ENCODE measurements around the gene PNMA8C. TPM values are rescaled to one million over a fixed set of nuclear protein-coding genes. Genes with fewer than 3 reads are reported as not detected.
"Not testable (repeated sequence)": the region's sequence is repeated elsewhere in the genome, so short reads cannot be mapped to it uniquely, and the experiment has no call there.

PNMA8C gene
- polyA plus RNA-seq, 5 donors, result 0.21 to 1.3 (median 0.72) TPM

DNA sequence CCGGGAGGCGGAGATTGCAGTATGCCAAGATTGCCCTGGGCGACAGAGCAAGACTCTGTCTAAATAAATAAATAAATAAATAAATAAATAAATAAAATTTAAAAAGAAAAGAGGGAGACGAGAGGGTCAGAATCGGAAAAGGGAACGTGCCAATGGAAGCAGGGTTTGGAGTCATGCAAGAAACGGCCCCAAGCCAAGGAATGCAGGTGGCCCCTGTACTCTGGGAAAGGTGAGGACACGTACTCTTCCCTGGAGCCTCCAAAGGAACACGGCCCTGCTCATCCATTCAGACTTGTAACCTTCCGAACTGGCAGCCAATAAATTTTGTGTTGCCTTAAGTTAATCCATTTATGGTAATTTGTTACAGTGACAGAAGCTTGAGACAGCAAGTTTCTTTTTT is 19.9 kb upstream of the PNMA8C start:
- no peak for DNase-seq

DNA sequence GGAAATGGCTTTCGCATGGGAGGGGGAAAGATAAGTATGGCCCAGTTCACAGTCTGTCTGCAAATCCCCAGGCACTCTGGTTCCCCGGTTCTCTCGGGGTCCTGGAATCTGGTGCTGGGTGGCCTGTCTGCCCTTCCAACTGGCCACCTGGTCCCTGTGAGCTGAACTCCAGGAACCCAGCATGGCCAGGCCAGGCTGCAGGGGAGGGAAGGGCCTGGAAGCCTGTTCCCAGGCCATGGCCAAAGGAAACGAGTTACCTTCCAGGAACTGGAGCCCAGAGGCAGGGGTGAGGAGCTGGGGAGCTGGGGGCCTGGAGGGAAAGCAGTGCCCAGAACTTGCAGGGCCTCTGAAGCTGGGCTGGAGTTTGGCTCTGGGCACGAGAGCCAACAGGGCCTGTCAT is 19.1 kb upstream of the PNMA8C start:
- DNase-seq, result no peak

- no peak for DNase-seq
Measured at GRCh38 chr19:46447006-46447405, 18.3 kb upstream of the PNMA8C start.

- DNase-seq, result no peak
Measured at GRCh38 chr19:46446021-46446420, 17.3 kb upstream of the PNMA8C start.

- no peak for DNase-seq
Measured at GRCh38 chr19:46442808-46443450, 14.2 kb upstream of the PNMA8C start.

DNA sequence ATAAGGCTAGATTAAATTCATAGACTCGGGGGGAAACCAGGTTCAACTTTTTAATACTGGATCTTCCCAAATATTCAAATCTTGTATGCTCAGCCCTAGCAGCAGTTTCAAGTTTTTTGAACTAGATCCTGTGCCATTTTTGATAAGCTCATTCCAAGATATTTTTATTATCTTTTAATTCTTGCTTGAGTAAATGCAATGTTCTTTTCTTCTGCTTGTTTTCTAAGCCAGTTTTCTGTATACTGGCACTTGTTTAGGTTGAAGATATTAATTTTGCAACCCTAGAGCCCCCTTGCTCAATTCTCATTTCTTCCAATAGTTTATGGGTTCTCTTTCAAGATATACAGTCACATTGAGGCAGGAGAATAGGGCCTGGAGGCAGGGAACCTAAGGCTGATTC is 13.1 kb upstream of the PNMA8C start:
- DNase-seq, result peak; percentile 71 to 85

DNA sequence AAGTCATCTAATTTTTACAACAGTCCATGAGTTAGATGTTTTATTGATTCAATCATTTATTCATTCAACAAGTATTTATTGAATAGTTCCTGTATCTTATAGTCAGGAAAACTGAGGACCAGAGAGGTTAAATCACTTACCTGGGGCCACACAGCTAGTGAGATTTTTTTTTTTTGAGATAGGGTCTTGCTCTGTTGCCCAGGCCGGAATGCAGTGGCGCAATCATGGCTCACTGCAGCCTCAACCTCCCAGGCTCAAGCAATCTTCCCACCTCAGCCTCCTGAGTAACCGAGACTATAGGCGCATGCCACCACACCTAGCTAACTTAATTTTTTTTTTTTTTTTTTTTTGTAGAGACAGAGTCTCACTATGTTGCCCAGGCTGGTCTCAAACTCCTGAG is 7.0 kb upstream of the PNMA8C start:
- DNase-seq, result not testable (repeated sequence)

DNA sequence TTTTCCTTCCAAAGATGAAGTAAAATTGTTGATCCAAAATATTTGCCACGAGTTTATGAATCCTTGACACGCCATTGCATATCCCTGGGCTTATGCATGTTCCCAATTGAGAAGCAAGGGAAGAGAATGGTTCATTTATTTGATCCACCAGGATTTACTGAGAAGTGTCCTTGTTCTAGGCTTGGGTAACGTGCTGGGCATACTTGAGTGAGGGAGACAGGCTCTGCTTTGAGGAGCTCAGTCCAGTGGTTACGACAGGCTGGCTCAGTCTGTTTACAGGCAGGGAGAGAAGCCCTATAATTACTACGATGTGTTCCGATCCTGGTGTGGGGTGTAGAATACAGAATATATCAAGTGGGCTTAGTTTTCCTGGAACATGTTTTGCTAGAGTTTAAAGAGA is 6.3 kb upstream of the PNMA8C start:
- no peak for DNase-seq

DNA sequence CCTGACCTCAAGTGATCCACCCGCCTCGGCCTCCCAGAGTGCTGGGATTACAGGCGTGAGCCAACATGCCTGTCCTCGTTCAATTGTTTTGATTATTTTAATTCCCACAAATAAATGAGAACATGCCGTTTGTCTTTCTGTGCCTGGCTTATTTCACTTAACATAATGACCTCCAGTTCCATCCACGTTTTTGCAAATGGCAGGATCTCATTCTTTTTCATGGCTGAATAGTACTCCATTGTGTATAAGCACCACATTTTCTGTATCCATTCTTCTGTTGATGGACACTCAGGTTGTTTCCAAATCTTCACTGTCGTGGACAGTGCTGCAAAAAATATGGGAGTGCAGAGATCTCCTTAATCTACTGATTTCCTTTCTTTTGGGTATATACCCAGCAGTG is 4.7 kb upstream of the PNMA8C start:
- DNase-seq, result not testable (repeated sequence)

- DNase-seq, result no peak
Measured at GRCh38 chr19:46431824-46432223, 3.1 kb upstream of the PNMA8C start.

- no peak for DNase-seq
Measured at GRCh38 chr19:46429999-46430398, 1.3 kb upstream of the PNMA8C start.

DNA sequence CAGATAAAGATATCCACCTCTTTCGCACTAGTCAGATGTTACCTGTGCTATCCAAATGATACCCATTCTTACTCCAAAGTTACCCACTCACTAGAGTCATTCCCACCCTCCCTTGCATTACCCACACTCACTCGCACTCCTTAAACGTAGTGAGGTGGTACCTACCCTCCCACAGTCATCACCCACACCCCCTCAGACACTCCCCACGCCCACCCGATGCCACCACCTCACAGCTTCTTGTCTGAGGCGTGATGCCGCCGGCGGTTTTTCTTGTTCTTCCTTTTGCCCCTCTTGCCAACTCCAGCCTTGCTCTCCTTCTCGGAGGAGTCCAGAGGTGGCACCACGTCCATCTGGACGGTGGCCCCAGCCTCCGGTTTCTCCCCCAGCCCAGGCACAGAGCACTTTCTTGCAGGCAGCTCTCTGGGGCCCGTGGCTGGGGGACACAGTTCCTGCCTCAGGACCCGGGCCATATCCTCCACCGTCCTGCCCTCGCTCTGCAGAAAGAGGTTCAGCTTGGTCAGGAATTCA is 1.2 kb downstream of the PNMA8C start:
- DNase-seq, result no peak

GRCh38 chr19:46426506-46427162 is 2.1 kb downstream of the PNMA8C start:
- peak; percentile 79 to 89 for DNase-seq

GRCh38 chr19:46426035-46426505 is 2.7 kb downstream of the PNMA8C start:
- peak in 1 of 2 donors; percentile 68 for DNase-seq

DNA sequence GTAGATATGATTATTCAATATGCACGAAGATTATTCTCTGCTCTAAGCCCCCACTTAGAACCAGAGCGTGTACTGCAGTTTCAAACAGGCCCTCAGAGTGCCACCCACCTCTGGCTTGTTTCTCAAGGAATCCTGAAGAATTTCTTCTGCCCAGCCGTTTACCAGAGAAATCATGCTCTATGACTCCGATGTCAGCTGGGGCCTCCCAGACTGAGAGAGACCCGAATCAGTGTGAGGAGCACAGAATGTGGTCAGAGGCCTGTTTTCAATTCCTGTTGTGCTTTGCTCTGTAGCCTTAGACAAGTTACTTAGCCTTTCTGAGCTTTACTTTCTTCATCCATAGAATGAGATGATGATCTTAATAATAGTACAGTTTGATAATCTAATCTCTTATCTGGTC is 5.5 kb downstream of the PNMA8C start:
- DNase-seq, result no peak

GRCh38 chr19:46422344-46422743 is 6.4 kb downstream of the PNMA8C start:
- no peak for DNase-seq

- no peak for DNase-seq
Measured at GRCh38 chr19:46420056-46420455, 8.7 kb downstream of the PNMA8C start.

- DNase-seq, result peak; percentile 92 to 94
Measured at GRCh38 chr19:46415804-46416709, 12.7 kb downstream of the PNMA8C start.

DNA sequence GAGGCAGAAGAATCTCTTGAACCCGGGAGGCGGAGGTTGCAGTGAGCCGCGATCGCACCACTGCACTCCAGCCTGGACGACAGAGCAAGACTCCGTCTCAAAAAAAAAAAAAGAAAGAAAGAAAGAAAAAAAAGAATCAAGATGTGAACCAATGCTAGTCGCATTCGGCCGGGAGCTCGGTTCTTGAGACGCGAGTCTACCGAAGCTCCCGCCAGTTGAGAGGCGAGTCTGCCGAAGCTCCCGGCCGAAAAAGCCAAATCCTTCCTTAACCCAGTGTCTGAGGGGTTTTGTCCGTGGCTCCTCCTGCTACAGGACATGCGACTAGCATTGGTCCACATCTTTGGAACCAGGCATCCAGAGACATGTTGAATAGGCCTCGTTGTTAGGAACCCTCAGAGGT is 13.8 kb downstream of the PNMA8C start:
- not testable (repeated sequence) for DNase-seq

DNA sequence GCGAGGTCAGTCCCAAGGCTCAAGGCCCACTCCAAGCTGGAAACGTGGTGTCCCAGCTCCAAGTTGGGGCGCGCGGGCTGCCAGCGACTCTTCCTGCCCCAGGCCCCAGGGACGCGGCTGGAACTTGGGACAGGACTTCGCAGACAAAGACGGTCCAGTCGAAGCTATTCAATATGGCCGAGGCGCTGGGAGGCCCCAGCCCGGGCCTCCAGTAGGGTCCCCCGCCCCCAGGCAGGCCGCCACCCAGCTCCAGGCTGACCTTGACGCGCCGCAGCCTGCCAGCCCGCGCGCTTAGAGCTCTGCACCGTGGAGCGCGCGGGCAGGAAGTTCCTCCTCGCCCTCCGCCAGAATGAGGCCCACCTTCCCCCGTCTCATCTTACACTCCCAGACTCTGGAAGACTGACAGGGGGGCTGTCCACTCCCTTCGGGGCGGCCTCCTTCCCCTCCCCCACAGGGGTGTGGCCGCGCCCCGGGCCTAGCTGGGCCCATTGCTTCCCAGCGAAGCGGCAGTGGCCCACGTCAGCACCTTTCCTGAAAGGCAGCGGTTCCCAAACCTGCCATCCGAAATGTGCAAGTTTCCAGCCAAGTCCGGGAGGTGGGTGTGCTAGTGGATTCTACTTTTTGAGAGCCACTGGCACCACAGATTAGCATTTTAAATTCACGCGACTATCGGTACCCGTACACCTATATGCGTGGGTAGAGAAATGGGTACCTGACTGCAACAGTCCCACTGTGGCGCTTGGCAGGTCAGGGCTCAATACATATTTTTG is 15.3 kb downstream of the PNMA8C start, which contains the start of gene CCDC8:
Gene CCDC8, minus strand, starts transcription at position 303 of the 770 bp plus-strand sequence. CDS start 754 bp downstream, outside the sequence.
- DNase-seq, result peak; percentile 97

DNA sequence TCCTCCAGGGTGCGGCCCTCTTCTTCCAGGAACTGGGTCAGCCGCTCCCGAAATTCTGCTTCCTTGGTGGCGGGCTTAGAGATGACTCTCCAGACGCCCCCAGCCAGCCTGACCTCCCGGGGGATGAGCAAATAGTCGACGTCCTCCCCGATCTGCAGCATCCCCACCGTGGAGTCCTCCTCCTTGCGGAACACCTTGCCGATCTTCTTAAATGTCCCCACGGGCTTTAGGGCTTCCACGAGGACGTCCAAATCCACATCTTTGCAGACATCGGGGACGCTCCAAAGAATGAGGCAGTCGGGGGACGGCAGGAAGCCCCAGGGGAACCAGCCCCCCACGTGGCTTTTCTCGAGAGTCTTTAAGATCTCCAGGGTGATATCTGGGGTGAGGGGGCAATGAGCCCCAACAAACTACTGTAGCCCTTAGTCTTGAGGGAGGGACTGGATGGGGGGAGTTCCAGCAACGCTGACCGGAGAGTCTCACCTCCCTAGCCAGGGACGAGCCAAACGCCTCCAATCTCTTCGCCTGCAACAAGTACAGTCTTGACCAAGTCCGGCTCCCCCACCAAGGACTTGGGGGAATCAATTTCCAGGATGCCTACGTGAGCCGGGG is 16.0 kb downstream of the PNMA8C start:
- no peak for DNase-seq
